Left ventricle myocardium inferior (tissue), 1 donor: ENCODE results near the gene GRB10. TPM values are rescaled to one million over a fixed set of nuclear protein-coding genes. Genes with fewer than 3 reads are reported as not detected.

Experiments used
- DNase-seq: peaks from one replicate; pipeline ENCODE4 v3.0.0-alpha.2; 2020
- H3K27ac ChIP-seq: fragments of 200-600 bp; replicated peaks from 2 replicates; pipeline ENCODE4 v1.8.0; 2021
- H3K27me3 ChIP-seq: fragments of 200-600 bp; 2 replicates; pipeline ENCODE4 v1.8.0; 2021; ENCODE audit warnings: low read depth
- H3K36me3 ChIP-seq: fragments of 200-600 bp; 2 replicates; pipeline ENCODE4 v1.8.0; 2021
- H3K4me1 ChIP-seq: fragments of 200-600 bp; 2 replicates; pipeline ENCODE4 v1.8.0; 2021
- H3K4me3 ChIP-seq: fragments of 200-600 bp; 2 replicates; pipeline ENCODE4 v1.8.0; 2021; ENCODE audit warnings: mild to moderate bottlenecking, moderate library complexity
- H3K9me3 ChIP-seq: fragments of 200-600 bp; replicated peaks from 2 replicates; pipeline ENCODE4 v1.8.0; 2021
- CTCF ChIP-seq: fragments of 200-600 bp; IDR thresholded peaks from 2 replicates; pipeline ENCODE4 v1.8.0; 2021; ENCODE audit warnings: antibody characterized with exemption, mild to moderate bottlenecking, borderline replicate concordance
- intact Hi-C: fragments of 100-400 bp; cut with micrococcal nuclease; formaldehyde crosslinking; loops from one replicate; pipeline ENCODE4 v1.11.0; 2022
- total RNA-seq: library from RNA; stranded (reverse); fragmentation: NEBNext Ultra II Directional; extraction: Animal tissue kit (Norgen Biotek cat#: 25700); gene quantifications from one replicate; pipeline ENCODE4 v1.2.1, GENCODE V29; 2021
- donor health status: DM: no; HTN: yes; CAD: no; lungs with severe emphysema.

Gene GRB10
- total RNA-seq, 1 donor from 2014 or later: 40.6 TPM

GRCh38 chr7:50612704-50613103 lies 170.0 kb downstream of the GRB10 start:
- no peak overlapping the region for H3K27ac ChIP-seq
- H3K27me3 ChIP-seq: no peaks in the 10 kb centered on the region
- no peak for DNase-seq
- no peak for TF ChIP-seq CTCF
- H3K9me3 ChIP-seq: no peaks in the 10 kb centered on the region
- intact Hi-C loops: loop anchor here (10.0 kb wide), 1 partner anchor 62 kb away; no protein-coding TSS in a partner anchor
- peaks cover 74% of the 10 kb centered on the region for H3K36me3 ChIP-seq
- H3K4me3 ChIP-seq: no peak overlapping the region
- H3K4me1 ChIP-seq: peaks cover 6% of the 10 kb centered on the region

- no peak for DNase-seq
- Histone ChIP-seq H3K27ac (no peak overlapping the region), H3K36me3 (peaks cover 78% of the 10 kb centered on the region)
Observed at GRCh38 chr7:50610521-50611277, 172.0 kb downstream of the GRB10 start.

GRCh38 chr7:50608196-50608906 lies 174.3 kb downstream of the GRB10 start:
- TF ChIP-seq CTCF: no peak
- H3K36me3 ChIP-seq: peaks cover 87% of the 10 kb centered on the region
- H3K4me1 ChIP-seq: peaks cover 6% of the 10 kb centered on the region
- no peaks in the 10 kb centered on the region for H3K27me3 ChIP-seq
- intact Hi-C loops: no loop called here
- no peak overlapping the region for H3K4me3 ChIP-seq
- H3K9me3 ChIP-seq: no peaks in the 10 kb centered on the region
- no peak for DNase-seq
- no peak overlapping the region for H3K27ac ChIP-seq

More at GRCh38 chr7:50610521-50611277, 172.0 kb downstream of the GRB10 start:
- Histone ChIP-seq H3K27me3 (no peaks in the 10 kb centered on the region), H3K9me3 (no peaks in the 10 kb centered on the region), H3K4me1 (peaks cover 6% of the 10 kb centered on the region), H3K4me3 (no peak overlapping the region)
- intact Hi-C loops: loop anchor here (10.0 kb wide), 1 partner anchor 64 kb away; no protein-coding TSS in a partner anchor
- no peak for TF ChIP-seq CTCF

DNA sequence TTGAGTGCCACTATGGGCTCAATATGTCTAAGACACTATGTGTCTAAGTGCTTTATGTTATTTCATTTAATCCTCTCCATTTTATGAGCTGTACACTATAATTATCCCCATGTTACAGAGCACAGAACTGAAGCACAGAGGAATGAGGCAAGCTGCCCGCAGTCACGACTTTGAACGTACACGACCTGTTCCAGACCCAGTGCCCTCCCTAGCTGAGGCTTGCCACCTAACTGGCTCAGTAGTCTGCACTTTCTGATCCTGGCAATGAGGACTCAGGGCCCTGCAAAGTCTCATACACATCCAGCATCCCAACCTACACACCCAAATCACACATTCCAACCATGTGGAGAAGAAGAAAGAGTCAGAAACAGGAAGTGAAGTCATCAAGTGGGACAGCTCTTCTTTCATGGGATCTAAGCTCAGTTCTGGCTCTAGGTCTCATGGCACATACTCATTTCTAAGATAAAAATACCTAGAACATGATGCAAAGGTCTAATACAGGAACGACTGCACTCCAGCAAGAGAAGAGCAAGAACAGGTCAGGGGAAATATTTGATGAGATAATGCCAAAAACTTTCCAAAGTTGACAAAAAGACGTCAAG lies 175.1 kb downstream of the GRB10 start:
- no peak for TF ChIP-seq CTCF
- H3K4me1 ChIP-seq: peaks cover 6% of the 10 kb centered on the region
- intact Hi-C loops: no loop called here
- H3K9me3 ChIP-seq: no peaks in the 10 kb centered on the region
- H3K27me3 ChIP-seq: no peaks in the 10 kb centered on the region
- DNase-seq: no peak
- no peak overlapping the region for H3K4me3 ChIP-seq
- H3K27ac ChIP-seq: no peak overlapping the region
- peaks cover 87% of the 10 kb centered on the region for H3K36me3 ChIP-seq

GRCh38 chr7:50605059-50605458 lies 177.6 kb downstream of the GRB10 start:
- TF ChIP-seq CTCF: no peak
- Histone ChIP-seq H3K9me3 (no peaks in the 10 kb centered on the region), H3K27ac (no peak overlapping the region), H3K4me1 (no peaks in the 10 kb centered on the region), H3K4me3 (no peak overlapping the region), H3K36me3 (peaks cover 82% of the 10 kb centered on the region), H3K27me3 (no peaks in the 10 kb centered on the region)
- no peak for DNase-seq
- intact Hi-C loops: no loop called here
